Measurements from ENCODE around the gene NTN4.

Gene NTN4

GRCh38 chr12:95762123-95762785 lies 28.3 kb downstream of the NTN4 start:
- TF ChIP-seq SIN3A (IDR thresholded peaks at IDR 0.05; ENCODE audit: borderline replicate concordance, insufficient read depth, low read length) (no peak), REST (IDR thresholded peaks at IDR 0.05; ENCODE audit: insufficient read depth in 1 of 2, low read depth in 2 of 2, low read length in 2 of 2) (no peak), TAF1 (IDR thresholded peaks at IDR 0.05; ENCODE audit: borderline replicate concordance, insufficient read depth, low read length) (no peak), POLR2AphosphoS5 (IDR thresholded peaks at IDR 0.05; ENCODE audit: low read depth, low read length) (no peak), FOXP2 (optimal IDR thresholded peaks at IDR 0.05; ENCODE audit: borderline replicate concordance, extremely low read depth, extremely low read length, insufficient read depth) (no peak)

DNA sequence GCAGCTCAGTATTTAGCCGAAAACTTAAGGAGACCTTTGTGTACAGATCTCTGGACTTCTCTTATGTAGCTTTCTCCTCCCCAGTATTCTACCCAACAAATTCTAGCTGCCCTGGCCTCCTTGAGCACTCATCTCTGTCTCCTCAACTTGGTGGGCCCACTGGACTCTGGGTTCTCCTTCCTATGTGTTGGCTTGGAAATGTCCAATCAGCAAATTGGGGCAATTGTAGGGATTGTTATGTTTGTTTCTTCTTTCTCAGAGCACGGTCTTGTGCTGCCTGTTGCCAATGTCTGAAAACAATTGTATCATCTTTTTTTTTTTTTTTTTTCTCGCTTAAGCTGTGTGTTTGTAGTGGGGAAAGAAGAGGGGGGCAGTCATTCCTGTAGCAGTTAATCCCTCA lies 30.2 kb downstream of the NTN4 start:
- TF ChIP-seq FOXP2 (optimal IDR thresholded peaks at IDR 0.05; ENCODE audit: borderline replicate concordance, extremely low read depth, extremely low read length, insufficient read depth) (no peak), REST (IDR thresholded peaks at IDR 0.05; ENCODE audit: insufficient read depth in 1 of 2, low read depth in 2 of 2, low read length in 2 of 2) (no peak), POLR2AphosphoS5 (IDR thresholded peaks at IDR 0.05; ENCODE audit: low read depth, low read length) (no peak), TAF1 (IDR thresholded peaks at IDR 0.05; ENCODE audit: borderline replicate concordance, insufficient read depth, low read length) (no peak), SIN3A (IDR thresholded peaks at IDR 0.05; ENCODE audit: borderline replicate concordance, insufficient read depth, low read length) (no peak)

DNA sequence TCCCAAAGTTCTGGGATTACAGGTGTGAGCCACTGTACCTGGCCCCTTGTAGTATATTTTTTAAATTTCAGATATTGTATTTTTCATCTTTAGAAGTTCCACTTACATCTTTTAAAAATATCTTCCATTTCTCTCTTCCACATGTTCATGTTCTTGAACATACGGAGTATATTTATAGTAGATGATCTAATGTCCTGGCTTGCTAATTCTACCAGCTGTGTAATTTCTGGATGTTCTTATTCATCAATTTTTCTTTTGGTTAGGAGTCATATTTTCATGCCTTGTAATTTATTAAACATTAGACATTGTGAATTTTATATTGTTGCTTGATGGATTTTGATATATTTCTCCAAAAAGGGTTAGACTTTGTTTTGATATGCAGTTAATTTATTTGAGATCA lies 30.8 kb downstream of the NTN4 start:
- TF ChIP-seq SIN3A (IDR thresholded peaks at IDR 0.05; ENCODE audit: borderline replicate concordance, insufficient read depth, low read length), result no peak
- no peak for TF ChIP-seq REST (IDR thresholded peaks at IDR 0.05; ENCODE audit: insufficient read depth in 1 of 2, low read depth in 2 of 2, low read length in 2 of 2)
- no peak for TF ChIP-seq POLR2AphosphoS5 (IDR thresholded peaks at IDR 0.05; ENCODE audit: low read depth, low read length)
- TF ChIP-seq TAF1 (IDR thresholded peaks at IDR 0.05; ENCODE audit: borderline replicate concordance, insufficient read depth, low read length), result no peak
- no peak for TF ChIP-seq FOXP2 (optimal IDR thresholded peaks at IDR 0.05; ENCODE audit: borderline replicate concordance, extremely low read depth, extremely low read length, insufficient read depth)

GRCh38 chr12:95759039-95759438 lies 31.5 kb downstream of the NTN4 start:
- no peak for TF ChIP-seq SIN3A (IDR thresholded peaks at IDR 0.05; ENCODE audit: borderline replicate concordance, insufficient read depth, low read length)
- no peak for TF ChIP-seq FOXP2 (optimal IDR thresholded peaks at IDR 0.05; ENCODE audit: borderline replicate concordance, extremely low read depth, extremely low read length, insufficient read depth)
- TF ChIP-seq TAF1 (IDR thresholded peaks at IDR 0.05; ENCODE audit: borderline replicate concordance, insufficient read depth, low read length), result no peak
- no peak for TF ChIP-seq REST (IDR thresholded peaks at IDR 0.05; ENCODE audit: insufficient read depth in 1 of 2, low read depth in 2 of 2, low read length in 2 of 2)
- no peak for TF ChIP-seq POLR2AphosphoS5 (IDR thresholded peaks at IDR 0.05; ENCODE audit: low read depth, low read length)

All from PFSK-1 (cell line).